Measurements from ENCODE around the gene TRPM5. TPM values are rescaled to one million over a fixed set of nuclear protein-coding genes. Genes with fewer than 3 reads are reported as not detected.

Gene TRPM5
- polyA plus RNA-seq, 1 donor: 0.87 TPM

DNA sequence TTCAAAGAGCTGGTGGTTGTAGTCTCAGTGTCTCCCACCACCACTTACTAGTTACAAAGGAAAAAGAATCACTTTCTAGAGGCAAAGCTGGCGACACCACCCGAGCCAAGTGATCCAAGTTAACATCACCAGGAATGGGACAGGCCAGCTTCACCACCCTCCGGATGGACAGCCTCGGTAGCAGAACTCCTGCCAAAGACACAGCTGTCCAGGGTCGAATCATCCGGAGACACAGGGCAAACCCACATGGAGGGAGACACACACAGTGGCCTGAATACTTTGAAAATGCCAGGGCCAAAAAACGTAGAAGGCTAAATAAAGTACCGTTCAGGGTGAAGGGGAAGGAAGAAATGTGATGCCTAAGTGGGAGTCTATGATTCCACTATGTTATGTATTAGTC is 33.6 kb upstream of the TRPM5 start:
- no peak overlapping the region for H3K27ac ChIP-seq (ENCODE audit: low read length)
- peaks cover 15% of the 10 kb centered on the region for H3K4me1 ChIP-seq (ENCODE audit: control insufficient read depth, insufficient read depth, low read length)
- 100% methylated on average over 1 of the region's 8 CpGs for whole genome bisulfite sequencing (ENCODE audit: insufficient coverage, low lambda C conversion rate)
- H3K27me3 ChIP-seq (ENCODE audit: control insufficient read depth, insufficient read depth, low read length): no peaks in the 10 kb centered on the region
- H3K4me3 ChIP-seq (ENCODE audit: low read length): no peak overlapping the region
- no peaks in the 10 kb centered on the region for H3K36me3 ChIP-seq (ENCODE audit: control insufficient read depth, insufficient read depth, low read length)
- peaks cover 5% of the 10 kb centered on the region for H3K9me3 ChIP-seq (ENCODE audit: control insufficient read depth, low read depth, low read length)
- DNase-seq: no peak

DNA sequence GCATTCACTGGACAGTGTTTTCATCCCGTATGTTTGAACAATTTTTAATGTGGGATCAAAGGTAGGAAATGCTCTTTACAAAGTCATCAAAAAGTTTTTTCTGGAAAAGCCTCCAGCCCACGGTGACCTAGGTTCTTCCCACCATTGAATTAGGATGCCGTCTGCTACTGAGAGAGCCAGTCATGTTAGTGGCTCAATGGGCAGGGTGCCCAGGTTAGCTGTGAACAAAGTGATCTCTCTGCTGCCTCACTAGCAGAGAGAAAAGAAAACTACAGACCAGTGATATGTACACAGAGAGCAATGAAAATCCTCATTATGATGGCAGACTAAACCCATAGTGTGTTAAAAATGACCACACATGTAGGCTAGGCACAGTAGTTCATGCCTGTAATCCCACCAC is 32.9 kb upstream of the TRPM5 start:
- Histone ChIP-seq H3K9me3 (ENCODE audit: control insufficient read depth, low read depth, low read length) (peaks cover 5% of the 10 kb centered on the region), H3K4me3 (ENCODE audit: low read length) (no peak overlapping the region), H3K4me1 (ENCODE audit: control insufficient read depth, insufficient read depth, low read length) (peaks cover 15% of the 10 kb centered on the region), H3K27me3 (ENCODE audit: control insufficient read depth, insufficient read depth, low read length) (no peaks in the 10 kb centered on the region), H3K36me3 (ENCODE audit: control insufficient read depth, insufficient read depth, low read length) (no peaks in the 10 kb centered on the region), H3K27ac (ENCODE audit: low read length) (no peak overlapping the region)
- no peak for DNase-seq
- 100% methylated on average over 1 of the region's 3 CpGs for WGBS (ENCODE audit: insufficient coverage, low lambda C conversion rate)

DNA sequence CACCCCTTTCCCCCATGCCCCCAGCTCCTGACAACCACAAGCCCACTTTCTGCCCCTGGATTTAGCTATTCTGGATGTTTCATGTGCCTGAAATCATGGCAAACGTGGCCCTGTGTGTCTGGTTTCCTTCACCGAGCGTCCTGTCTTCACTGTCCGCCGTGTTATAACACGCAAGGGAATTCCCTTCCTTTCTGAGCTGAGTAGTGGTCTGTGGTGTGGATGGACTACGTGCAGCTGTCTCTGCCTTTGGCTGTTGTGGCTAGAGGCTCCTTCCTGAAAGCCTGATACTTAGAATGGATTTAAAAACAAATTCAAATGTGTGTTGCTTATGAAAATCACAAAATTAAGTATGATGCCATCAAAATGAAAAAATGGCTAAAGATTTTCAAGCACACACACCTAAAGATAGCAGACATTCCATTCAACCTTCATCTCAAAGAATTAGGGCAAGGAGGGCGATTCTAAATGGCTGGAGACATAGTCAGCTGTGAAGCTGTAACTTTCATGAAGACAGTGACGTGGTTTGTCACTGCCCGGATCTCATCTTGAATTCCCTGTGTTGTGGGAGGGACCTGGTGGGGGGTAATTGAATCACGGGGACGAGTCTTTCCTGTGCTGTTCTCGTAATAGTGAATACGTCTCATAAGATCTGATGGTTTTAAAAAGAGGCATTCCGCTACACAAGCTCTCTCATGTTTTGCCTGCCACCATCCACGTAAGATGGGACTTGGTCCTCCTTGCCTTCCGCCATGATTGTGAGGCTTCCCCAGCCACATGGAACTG is 31.0 kb upstream of the TRPM5 start:
- H3K27me3 ChIP-seq (ENCODE audit: control insufficient read depth, insufficient read depth, low read length): no peaks in the 10 kb centered on the region
- H3K4me3 ChIP-seq (ENCODE audit: low read length): no peak overlapping the region
- H3K27ac ChIP-seq (ENCODE audit: low read length): no peak overlapping the region
- 100% methylated on average over 1 of the region's 17 CpGs for WGBS (ENCODE audit: insufficient coverage, low lambda C conversion rate)
- no peaks in the 10 kb centered on the region for H3K36me3 ChIP-seq (ENCODE audit: control insufficient read depth, insufficient read depth, low read length)
- H3K4me1 ChIP-seq (ENCODE audit: control insufficient read depth, insufficient read depth, low read length): peaks cover 15% of the 10 kb centered on the region
- peaks cover 5% of the 10 kb centered on the region for H3K9me3 ChIP-seq (ENCODE audit: control insufficient read depth, low read depth, low read length)
- DNase-seq: no peak

DNA sequence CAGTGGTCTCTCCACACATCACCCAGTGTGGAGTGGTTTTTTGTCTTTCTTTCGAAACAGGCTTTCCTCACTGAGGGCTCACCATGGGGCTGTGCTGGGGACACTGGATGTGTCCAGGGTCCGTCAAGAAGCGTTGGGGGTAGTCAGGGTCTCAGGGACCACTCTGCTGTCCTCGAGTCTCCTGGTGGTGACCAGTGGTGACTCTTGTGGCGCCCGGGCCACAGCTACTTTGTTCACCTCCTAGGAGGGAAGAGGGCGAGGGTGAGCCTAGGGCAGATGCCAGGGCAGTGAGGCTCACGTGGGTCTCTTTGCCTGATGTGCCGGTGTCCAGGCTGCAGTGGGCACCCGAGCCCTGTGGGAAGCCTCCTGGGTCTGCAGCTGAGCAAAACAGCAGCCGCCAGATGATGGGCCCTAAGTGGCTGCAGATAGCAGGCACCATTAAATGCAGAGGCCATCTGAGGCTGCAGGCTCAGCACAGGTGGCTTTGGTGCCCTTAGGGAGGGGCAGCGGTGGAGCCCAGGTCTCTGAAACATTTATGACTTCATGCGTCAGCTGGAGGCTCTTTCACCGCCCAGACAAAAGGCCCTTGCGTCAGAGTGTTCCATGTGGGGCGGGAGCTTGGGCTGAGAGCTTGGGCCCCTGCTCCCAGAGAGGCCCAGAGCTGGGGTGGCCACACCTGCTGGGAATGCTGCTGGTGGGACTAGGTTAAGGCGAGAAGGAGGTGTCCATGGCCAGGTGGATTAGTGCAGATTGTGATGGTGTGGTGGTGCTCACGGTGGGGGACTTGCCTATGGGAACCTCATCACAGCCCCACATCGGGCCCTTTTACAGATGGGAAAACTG is 30.0 kb upstream of the TRPM5 start:
- Histone ChIP-seq H3K36me3 (ENCODE audit: control insufficient read depth, insufficient read depth, low read length) (no peaks in the 10 kb centered on the region), H3K4me1 (ENCODE audit: control insufficient read depth, insufficient read depth, low read length) (peaks cover 15% of the 10 kb centered on the region), H3K27me3 (ENCODE audit: control insufficient read depth, insufficient read depth, low read length) (no peaks in the 10 kb centered on the region), H3K9me3 (ENCODE audit: control insufficient read depth, low read depth, low read length) (peaks cover 2% of the 10 kb centered on the region), H3K27ac (ENCODE audit: low read length) (no peak overlapping the region), H3K4me3 (ENCODE audit: low read length) (no peak overlapping the region)
- peak; percentile 95 to 98 for DNase-seq
- WGBS (ENCODE audit: insufficient coverage, low lambda C conversion rate): no CpG with 5 or more reads among the region's 19 CpGs

DNA sequence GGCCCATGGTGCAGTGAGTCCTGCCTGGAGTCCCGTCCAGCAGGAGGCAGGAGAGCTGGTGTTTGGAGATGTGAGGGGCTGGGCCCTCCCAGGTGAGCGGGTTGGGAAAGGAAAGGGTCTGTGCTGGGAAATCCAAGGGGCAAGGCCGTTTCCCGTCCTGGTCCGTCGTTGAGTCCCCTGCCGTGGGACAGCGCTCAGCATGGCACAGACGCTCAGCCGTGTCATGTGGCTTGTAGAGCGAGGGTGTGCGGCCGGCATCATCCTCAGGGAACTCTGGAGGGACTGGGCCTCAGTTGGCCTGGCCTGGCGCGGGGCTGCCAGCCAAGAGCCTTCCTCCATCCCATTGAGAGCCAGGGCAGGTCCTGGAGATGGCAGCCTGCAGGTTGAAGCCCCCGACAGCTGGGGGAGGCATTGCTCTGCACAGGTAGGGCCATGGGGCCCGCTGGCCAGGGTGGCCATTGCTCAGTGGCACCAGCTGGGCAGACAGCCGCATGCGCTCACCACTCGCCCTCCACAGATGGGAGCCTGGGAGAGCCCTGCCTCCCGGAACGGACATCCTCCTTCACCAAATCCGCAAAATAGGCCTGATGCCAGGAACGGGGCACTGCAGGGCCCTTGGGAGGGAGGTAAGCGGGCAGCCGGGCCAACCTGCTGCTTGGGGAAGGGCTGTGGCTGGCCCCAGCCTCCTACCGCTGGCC is 29.2 kb upstream of the TRPM5 start:
- H3K27ac ChIP-seq (ENCODE audit: low read length): no peak overlapping the region
- peaks cover 15% of the 10 kb centered on the region for H3K4me1 ChIP-seq (ENCODE audit: control insufficient read depth, insufficient read depth, low read length)
- H3K9me3 ChIP-seq (ENCODE audit: control insufficient read depth, low read depth, low read length): no peaks in the 10 kb centered on the region
- DNase-seq: no peak
- no peaks in the 10 kb centered on the region for H3K27me3 ChIP-seq (ENCODE audit: control insufficient read depth, insufficient read depth, low read length)
- H3K36me3 ChIP-seq (ENCODE audit: control insufficient read depth, insufficient read depth, low read length): no peaks in the 10 kb centered on the region
- no CpG with 5 or more reads among the region's 27 CpGs for WGBS (ENCODE audit: insufficient coverage, low lambda C conversion rate)
- no peak overlapping the region for H3K4me3 ChIP-seq (ENCODE audit: low read length)

DNA sequence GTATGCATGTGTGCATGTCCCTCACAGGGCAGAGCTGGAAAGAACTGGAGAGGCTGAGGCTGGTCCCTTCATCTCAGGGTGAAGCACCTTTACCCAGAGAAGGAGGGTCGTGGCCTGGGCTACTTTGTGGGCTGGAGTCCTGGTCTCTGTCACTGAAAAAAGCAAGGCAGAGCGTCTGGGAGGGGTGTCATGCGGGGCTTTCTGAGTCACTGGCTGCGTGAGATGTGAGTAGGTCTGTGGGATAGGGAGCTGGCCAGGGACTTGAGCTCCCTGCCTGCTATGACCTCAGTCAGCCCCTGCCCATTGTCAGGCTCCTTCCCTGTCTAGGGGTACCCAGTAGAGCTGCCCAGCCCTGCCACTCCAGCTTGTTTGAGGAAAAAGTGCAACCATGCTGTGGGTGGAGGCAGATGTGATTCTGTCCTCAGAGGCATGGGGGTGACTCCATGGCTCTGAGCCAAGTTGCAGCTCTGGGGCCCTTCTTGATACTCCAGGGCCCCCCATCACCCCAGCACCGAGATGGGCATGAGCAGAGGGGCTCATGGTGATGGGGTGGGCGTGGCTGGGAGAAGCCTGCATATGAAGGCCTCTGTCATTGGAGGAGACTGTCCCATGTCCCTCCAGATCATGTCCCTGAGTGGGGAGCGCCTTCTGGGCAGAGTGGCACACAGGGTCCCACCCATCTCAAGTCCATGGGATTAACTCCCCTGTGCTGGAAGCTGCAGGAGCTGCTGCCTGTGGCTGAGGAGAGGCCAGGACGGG is 28.3 kb upstream of the TRPM5 start:
- no CpG with 5 or more reads among the region's 8 CpGs for WGBS (ENCODE audit: insufficient coverage, low lambda C conversion rate)
- H3K4me1 ChIP-seq (ENCODE audit: control insufficient read depth, insufficient read depth, low read length): peaks cover 15% of the 10 kb centered on the region
- H3K4me3 ChIP-seq (ENCODE audit: low read length): no peak overlapping the region
- no peaks in the 10 kb centered on the region for H3K27me3 ChIP-seq (ENCODE audit: control insufficient read depth, insufficient read depth, low read length)
- DNase-seq: no peak
- no peaks in the 10 kb centered on the region for H3K9me3 ChIP-seq (ENCODE audit: control insufficient read depth, low read depth, low read length)
- H3K27ac ChIP-seq (ENCODE audit: low read length): no peak overlapping the region
- no peaks in the 10 kb centered on the region for H3K36me3 ChIP-seq (ENCODE audit: control insufficient read depth, insufficient read depth, low read length)

DNA sequence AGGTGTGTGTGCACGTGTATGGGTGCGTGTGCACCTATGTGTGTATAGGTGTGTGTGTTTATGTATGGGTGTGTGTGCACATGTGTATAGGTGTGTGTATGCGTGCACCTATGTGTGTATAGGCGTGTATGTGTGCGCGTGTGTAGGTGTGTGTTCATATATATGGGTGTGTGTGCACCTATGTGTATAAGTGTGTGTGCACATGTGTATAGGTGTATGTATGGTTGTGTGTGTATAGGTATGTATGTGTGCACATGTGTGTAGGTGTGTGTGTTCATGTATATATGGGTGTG is 27.4 kb upstream of the TRPM5 start:
- Histone ChIP-seq H3K4me1 (ENCODE audit: control insufficient read depth, insufficient read depth, low read length) (peaks cover 15% of the 10 kb centered on the region), H3K36me3 (ENCODE audit: control insufficient read depth, insufficient read depth, low read length) (no peaks in the 10 kb centered on the region), H3K27ac (ENCODE audit: low read length) (no peak overlapping the region), H3K4me3 (ENCODE audit: low read length) (no peak overlapping the region), H3K27me3 (ENCODE audit: control insufficient read depth, insufficient read depth, low read length) (no peaks in the 10 kb centered on the region), H3K9me3 (ENCODE audit: control insufficient read depth, low read depth, low read length) (no peaks in the 10 kb centered on the region)
- no CpG with 5 or more reads among the region's 6 CpGs for WGBS (ENCODE audit: insufficient coverage, low lambda C conversion rate)
- no peak for DNase-seq

DNA sequence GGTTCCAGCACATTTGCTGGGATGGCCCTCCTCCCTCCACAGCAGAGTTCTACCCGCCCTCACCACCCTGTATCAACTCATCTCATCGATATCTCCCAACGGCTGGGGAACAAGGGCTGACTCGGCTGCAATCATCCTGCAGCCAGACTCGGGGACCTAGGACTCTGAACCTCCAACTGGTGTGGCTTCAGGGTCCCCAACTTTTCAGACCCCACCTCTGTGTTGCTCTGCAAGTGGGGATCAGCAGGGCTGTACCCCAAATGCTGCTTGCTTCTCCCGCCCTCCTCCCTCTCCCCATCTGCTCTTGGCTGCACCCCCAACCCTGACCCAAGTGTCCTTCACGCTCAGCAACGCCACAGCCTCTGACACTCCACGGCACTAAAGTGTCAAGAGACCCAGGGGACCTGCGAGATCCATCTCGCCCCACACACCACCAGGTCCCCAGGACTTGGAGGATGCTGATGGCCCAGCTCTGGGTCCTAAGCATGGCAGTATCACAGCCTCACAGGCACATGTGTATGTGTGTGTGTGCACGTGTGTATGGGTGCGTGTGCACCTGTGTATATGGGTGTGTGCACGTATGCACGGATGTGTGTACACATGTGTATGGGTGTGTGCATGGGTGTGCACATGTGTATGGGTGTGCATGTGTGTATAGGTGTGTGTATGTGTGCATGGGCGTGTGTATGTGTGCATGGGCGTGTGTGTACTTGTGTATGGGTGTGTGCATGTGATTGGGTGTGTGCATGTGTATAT is 26.9 kb upstream of the TRPM5 start:
- WGBS (ENCODE audit: insufficient coverage, low lambda C conversion rate): 100% methylated on average over 1 of the region's 17 CpGs
- no peak for DNase-seq
- no peaks in the 10 kb centered on the region for H3K36me3 ChIP-seq (ENCODE audit: control insufficient read depth, insufficient read depth, low read length)
- H3K9me3 ChIP-seq (ENCODE audit: control insufficient read depth, low read depth, low read length): no peaks in the 10 kb centered on the region
- no peak overlapping the region for H3K27ac ChIP-seq (ENCODE audit: low read length)
- H3K27me3 ChIP-seq (ENCODE audit: control insufficient read depth, insufficient read depth, low read length): no peaks in the 10 kb centered on the region
- no peak overlapping the region for H3K4me3 ChIP-seq (ENCODE audit: low read length)
- peaks cover 15% of the 10 kb centered on the region for H3K4me1 ChIP-seq (ENCODE audit: control insufficient read depth, insufficient read depth, low read length)

DNA sequence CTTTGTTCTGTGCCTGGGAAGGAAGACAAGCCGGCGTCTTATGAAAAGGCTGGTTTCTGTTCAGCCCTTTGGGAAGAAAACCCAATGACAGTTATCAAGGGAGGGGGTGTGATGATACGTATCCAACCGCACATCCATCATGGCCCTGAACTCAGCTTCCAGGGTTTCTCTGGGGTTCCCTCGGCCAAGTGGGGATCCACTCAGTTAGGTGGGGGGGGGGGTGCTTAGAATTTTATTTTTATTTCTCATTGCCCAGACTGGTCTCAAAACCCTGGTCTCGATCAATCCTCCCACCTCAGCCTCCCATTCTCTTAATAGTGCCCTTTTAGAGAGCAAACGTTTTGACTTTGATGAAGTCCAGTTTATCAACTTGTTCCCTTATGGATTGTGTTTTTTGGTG is 26.2 kb upstream of the TRPM5 start:
- no peak overlapping the region for H3K4me3 ChIP-seq (ENCODE audit: low read length)
- no peaks in the 10 kb centered on the region for H3K36me3 ChIP-seq (ENCODE audit: control insufficient read depth, insufficient read depth, low read length)
- H3K9me3 ChIP-seq (ENCODE audit: control insufficient read depth, low read depth, low read length): no peaks in the 10 kb centered on the region
- WGBS (ENCODE audit: insufficient coverage, low lambda C conversion rate): no CpG with 5 or more reads among the region's 7 CpGs
- H3K27me3 ChIP-seq (ENCODE audit: control insufficient read depth, insufficient read depth, low read length): no peaks in the 10 kb centered on the region
- H3K27ac ChIP-seq (ENCODE audit: low read length): no peak overlapping the region
- no peak for DNase-seq
- peaks cover 15% of the 10 kb centered on the region for H3K4me1 ChIP-seq (ENCODE audit: control insufficient read depth, insufficient read depth, low read length)

All from large intestine (tissue), 3 donors.